Activated naive CD8-positive, alpha-beta T cell treated with anti-CD3 and anti-CD28 coated beads, Interleukin-2, amount 50 U/mL, for 16 hours (primary cell): ENCODE measurements around the gene CDK2.
"Not testable (repeated sequence)": the region's sequence is repeated elsewhere in the genome, so short reads cannot be mapped to it uniquely, and the experiment has no call there.

Experiments
- DNase-seq: peaks from one replicate; pipeline ENCODE4 v3.0.0-alpha.2; 2020; ENCODE audit warnings: low read depth, low spot score

Gene CDK2

DNA sequence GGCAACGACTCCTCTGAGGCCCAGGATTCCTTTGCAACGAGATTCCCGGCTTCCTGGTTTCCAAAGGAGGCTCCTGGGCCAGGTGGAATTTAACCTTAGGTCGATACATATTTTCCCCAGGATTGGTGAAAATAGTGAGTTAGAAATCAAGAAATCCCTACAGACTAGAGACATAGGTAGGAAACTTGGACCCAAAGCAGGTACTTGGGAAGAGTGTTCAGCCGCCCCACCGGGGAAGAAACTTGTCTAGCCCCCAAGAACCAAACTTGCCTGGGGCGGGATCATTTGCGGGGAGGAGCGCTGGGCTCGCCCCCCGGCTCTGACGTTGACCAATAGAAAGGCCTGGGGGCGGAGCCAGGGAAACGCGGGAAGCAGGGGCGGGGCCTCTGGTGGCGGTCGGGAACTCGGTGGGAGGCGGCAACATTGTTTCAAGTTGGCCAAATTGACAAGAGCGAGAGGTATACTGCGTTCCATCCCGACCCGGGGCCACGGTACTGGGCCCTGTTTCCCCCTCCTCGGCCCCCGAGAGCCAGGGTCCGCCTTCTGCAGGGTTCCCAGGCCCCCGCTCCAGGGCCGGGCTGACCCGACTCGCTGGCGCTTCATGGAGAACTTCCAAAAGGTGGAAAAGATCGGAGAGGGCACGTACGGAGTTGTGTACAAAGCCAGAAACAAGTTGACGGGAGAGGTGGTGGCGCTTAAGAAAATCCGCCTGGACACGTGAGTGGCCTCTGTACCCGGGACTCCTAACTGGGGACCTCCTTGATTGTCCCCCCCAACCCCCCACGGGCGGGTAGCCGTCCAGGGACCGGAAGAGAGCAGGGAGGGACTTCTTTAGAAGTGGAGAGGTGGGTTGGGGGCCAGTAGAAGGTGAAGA, at the start of gene CDK2:
TSS of gene CDK2 (plus strand) at position 423 of the 874 bp plus-strand sequence. CDS start at position 602, 179 bp downstream.
- DNase-seq: peak; percentile 76

GRCh38 chr12:55919032-55919431, 47.6 kb upstream of the CDK2 start:
- not testable (repeated sequence) for DNase-seq

- no peak for DNase-seq
These were observed 44.5 kb upstream of the CDK2 start for GRCh38 chr12:55922126-55922525.

- not testable (repeated sequence) for DNase-seq
These were observed 43.0 kb upstream of the CDK2 start for GRCh38 chr12:55923648-55924047.

- DNase-seq: no peak
These were observed 41.3 kb upstream of the CDK2 start for GRCh38 chr12:55925371-55925770.

GRCh38 chr12:55925870-55926737, 40.5 kb upstream of the CDK2 start:
- DNase-seq: no peak

GRCh38 chr12:55926738-55927587, 39.7 kb upstream of the CDK2 start:
- DNase-seq: peak; percentile 81

DNA sequence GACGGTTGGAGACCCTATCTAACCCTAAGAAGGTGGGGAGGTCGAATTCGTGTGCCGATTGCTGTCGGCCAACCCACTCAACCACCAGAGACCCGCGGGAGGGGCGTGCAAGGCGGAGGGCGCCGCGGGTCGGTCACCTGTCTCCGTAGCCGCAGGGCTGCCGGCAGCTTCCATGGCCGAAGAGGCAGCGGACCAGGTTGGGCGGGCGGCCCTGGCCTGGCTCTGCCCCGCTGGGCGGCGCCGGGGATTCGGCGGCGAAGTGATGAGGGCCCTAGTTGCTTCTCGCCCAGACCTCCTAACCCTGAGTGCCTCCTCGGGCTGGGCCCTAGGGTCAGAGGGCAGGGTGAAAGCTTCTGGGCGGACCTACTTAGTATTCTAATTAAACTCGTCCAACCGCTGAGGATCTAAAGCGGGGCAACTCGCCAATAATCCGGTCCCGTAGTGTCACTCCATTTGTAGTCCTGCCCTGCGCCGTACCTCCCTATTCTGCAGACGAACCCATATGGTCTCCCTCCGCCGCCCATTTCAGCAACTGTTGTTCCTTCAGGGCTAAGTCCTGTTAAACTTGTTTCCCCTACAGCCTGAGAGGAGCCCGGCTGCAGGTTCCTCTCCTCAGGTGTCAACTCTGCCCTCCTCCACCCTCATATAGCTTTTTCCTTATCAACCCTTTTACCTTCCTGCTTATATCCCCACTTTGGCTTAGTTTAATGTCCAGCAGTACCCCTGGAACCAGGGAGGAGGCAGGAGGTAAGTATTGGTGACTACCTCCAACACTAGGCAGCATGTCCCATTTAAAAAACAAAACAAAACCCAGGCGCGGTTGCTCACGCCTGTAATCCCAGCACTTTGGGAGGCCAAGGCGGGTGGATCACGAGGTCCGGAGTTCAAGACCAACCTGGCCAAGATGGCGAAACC, 38.8 kb upstream of the CDK2 start, which contains the start of gene PYM1:
TSS of gene PYM1 (minus strand) at position 307 of the 915 bp plus-strand sequence. CDS start at position 174, 133 bp downstream.
- no peak for DNase-seq

GRCh38 chr12:55929306-55929791, 37.3 kb upstream of the CDK2 start:
- DNase-seq: peak; percentile 78

- DNase-seq: peak; percentile 54
These were observed 35.8 kb upstream of the CDK2 start, which contains the start of gene DGKA for GRCh38 chr12:55930771-55931316. DGKA (plus strand) TSS chr12:55931162; CDS start chr12:55936504, 5,342 bp downstream.

GRCh38 chr12:55931317-55931779, 35.3 kb upstream of the CDK2 start:
- DNase-seq: no peak

DNA sequence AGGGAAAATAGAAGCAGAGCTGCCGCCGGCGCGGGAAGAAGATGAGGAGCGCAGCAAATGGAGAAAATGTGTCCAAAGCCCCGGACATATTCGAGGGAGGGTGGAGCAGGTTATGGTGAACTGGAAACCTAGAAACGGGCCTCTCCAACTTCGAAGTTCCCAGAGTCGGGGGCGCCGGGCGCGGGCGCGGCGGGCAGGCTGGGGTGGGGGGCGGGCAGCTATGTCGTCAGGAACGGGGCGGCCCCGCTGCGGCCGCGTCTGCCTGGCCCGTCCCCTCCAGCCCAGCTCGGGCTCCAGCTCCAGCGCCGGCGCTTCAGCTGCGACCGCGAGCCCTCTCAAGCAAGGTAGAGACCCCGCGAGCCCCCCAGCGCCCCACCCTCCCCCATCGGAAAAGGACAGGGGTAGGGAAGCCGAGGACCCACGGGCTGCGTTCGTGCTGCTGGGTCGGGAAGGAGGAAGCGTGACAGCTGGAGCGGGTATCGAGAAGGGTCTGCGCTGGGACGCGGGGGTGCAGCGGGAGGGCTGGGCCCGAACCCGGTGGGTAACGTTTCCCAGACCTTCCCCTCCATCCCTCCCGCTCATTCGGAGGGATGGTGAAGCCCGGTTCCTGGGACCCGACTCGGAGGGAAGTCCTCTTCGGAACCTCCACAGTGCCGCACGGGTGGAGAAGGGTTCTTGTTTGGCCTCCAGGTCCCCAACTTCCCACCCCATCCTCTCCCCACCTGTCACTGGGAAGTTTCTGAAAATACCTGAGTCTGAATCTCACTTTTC, 34.7 kb upstream of the CDK2 start:
- DNase-seq: no peak

- peak; percentile 14 for DNase-seq
These were observed 34.1 kb upstream of the CDK2 start for GRCh38 chr12:55932551-55932910.

- no peak for DNase-seq
These were observed 33.3 kb upstream of the CDK2 start for GRCh38 chr12:55933169-55933798.

DNA sequence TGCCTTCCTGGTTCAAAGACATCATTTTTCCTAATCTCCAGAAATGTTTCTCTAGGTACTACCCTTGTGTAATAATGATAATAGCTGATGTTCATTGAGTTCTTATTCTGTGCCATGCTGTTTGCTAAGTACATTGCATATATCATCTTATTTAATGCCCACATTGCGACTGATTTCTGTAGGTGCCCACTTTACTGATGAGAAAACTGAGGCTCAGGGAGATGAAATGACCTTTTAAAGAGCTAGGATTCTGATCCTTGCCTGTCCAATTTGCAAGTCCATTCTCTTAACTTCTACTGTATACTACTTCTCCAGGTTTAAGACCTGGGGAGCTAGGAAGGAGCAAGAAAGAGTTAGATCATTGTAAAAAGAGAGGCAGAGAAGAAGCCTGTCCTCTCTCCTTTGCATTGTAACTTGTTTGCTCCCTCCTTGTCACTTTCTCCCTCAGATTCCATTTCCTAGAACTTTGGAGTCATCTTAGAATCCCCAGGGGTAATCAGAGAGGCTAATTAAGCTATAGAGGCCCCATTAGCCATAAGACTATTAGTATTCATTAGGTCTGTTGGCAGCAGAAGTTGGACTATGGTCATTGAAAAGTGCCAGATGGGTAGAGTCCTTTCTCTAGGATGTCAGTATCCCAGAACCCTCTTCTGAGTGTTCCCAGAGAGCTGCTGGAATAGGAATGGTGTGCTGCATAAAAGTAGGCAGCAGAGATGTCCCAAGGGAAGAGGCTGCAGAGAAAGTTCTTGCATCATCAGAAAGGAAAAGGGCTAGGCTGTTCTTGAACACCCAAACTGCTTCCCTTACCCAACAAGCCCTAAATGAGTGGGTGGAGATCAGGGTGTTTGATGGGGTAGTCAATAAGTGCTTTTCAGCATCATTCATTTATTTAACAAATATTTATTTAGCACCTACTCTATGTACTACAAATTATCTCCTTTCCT, 32.6 kb upstream of the CDK2 start:
- DNase-seq: no peak

GRCh38 chr12:55934773-55935172, 31.9 kb upstream of the CDK2 start:
- DNase-seq: no peak

DNA sequence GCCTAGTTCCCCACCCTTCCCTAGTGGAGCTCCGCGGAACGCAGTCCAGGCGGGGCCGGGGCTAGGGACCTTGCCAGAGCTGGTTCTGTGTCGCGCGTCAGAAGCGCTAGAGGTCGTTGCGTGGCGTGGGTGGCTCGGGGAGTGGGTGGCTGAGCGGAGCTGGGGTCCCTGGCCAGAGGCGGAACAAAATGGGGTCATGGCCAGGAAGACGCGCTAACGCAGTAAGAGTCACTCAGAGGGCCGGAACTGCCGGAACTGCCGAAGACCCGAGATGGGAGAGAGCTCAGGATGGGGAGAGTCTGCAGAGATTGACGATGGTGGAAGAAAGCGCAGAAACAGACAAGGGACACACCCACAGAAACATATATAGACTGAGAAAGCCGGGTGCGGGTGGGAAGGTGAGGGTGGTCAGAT, 30.9 kb upstream of the CDK2 start:
- no peak for DNase-seq
